GM15510 (cell line): Measurements from ENCODE around the gene AGPAT3.

Source experiments
- POLR2A ChIP-seq: IDR thresholded peaks from 3 replicates; pipeline ENCODE4 v1.6.1; 2011; ENCODE audit warnings: borderline replicate concordance; ENCODE audit not compliant: insufficient read length; ENCODE audit errors: extremely low read depth

The AGPAT3 gene

DNA sequence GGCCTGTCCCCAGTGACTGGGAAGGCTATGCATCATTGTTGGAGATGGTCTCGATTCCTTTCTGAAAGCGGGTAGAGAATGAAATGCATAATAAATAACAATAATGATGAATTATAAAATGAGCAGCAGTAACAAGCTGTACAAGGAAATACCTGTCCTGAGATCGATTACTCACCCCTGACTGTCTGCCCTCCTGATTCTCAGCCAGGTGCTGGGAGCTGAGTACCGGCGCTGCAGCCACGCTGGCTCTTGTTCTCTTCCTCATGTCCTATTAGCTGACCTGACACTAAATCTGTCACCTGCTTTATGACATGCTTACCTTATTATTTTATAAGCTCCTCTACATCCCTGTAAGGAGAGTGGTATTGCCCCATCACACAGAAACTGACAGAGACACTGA lies 3.4 kb downstream of the AGPAT3 start:
- no peak for TF ChIP-seq POLR2A

DNA sequence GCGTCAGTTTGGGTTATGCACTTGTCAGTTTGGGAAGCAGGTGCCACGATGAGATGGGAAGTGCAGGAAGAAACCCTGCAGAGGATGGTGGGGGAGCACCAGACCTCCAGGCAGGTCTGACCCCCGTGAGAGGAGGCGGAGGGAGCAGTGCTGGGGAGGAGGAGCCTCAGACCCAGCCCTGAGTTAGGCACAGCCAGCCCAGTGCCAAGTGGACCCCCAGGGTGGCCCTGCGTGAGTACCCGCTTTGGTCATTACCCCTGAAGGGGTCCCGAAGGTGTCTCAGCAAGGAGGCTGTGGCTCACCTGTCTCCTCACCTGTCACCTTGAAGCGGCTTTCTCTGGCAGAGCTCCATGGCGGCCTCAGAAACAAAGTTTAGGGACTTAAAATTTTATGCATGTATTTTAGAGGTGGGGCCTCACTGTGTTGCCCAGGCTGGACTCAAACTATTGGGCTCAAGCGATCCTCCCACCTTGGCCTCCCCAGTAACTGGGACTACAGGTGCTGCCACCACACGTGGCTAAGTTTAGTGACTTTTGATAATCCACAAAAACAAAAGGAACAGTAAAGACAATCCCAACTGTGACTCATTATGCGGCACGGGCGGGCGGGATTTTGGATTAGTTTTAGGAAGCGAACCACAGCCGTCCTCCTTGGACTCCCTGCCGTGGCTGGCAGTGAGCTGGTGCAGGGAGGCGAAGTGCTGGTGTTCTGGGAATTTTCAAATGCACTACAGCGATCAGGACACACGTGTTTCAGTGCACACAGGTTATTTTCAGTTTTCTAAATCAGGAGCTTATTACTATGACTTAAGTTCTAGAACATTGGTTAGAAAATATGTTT lies 4.7 kb downstream of the AGPAT3 start:
- TF ChIP-seq POLR2A: no peak

DNA sequence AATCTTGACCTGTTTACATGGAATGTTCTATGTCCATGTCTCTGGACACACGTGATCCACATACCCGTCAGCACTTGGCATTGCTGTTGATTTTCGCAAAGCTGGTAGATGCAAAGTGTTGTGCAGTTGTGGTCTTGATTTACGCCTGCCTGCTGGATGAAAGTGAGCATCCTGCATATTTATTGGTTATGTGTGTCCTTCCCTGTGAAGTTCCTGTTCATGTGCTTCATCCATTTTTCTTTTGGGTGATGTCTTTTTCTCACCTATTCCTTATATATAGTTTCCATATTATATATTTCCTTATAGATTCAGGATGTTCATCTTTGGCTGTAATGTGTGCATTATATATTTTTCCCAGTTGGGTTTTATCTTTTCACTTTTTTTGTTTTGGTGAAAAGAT lies 6.5 kb downstream of the AGPAT3 start:
- no peak for TF ChIP-seq POLR2A

DNA sequence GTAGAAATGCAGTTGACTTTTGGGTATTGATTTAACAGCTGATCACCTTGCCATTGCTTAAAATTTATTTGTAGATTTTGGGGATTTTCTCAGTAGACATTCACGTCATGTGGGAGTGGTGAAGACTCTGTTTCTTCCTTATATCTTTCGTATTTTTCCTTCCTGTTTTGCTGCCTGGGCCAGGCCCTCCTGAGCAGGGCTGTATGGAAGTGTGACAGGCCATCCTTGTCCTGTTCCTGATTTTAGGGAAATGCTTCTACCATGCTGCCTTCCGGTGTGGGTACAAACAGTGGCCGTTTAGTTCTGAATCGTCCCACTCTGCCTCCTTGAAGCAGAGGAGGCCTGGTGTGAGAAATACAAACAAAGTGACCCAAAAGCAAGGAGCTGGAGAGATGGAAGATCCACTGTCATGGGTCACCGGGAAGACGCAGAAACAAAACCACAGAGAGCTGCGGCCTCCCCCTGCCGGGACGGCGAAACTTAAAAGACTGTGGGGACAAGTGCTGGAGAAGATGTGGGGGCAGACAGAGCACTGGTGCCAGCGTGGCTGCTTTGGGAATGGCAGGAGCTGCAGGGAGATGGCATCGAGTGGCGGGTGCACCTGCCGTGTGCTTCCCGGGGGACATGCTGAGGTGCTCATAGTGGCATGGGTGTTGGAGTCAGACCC lies 7.6 kb downstream of the AGPAT3 start:
- TF ChIP-seq POLR2A: no peak

DNA sequence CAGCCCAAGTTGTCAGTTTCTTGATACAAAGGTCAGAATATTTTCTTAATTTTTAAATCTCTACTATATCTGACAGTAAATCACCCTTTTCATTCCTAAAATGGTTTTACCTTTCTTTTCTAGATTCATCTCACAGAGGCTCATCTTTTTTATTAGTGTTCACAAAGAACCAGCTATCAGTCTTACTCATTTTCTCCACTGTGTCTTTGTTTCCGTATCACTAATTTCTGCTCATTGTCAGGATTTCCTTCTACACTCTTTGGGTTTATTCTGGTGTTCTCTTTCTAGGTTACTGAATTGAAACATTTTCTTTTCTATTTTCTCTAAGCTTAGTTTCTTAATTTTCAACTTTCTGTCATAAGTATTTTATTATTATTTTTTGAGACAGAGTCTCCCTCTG lies 8.7 kb downstream of the AGPAT3 start:
- no peak for TF ChIP-seq POLR2A

DNA sequence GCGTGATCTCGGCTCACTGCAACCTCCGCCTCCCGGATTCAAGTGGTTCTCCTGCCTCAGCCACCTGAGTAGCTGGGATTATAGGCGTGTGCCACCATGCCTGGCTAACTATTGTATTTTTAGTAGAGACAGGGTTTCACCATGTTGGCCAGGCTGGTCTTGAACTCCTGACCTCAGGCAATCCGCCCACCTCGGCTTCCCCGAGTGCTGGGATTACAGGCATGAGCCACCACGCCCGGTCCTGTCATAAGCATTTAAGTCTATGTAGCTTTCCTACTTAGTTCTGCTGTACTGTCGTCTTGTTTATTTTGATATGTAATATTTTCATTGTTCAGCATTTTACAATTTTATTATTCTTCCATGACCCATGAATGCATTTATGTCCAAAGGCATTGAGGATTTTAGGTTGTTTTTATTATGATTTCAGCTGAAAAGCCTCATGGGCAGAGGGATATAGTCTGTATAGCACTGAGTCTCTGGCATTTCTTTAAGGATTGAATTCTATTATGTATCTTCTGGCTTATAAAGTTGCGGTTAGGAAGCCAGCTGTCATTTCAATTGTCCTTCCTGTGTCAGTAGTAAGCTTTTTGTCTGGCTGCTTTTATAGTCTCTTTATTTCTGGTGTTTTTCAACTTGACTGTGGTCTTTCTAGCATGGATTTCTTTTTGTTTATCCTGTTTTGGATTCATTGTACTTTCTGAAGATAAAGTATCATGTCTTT lies 9.2 kb downstream of the AGPAT3 start:
- TF ChIP-seq POLR2A: no peak

DNA sequence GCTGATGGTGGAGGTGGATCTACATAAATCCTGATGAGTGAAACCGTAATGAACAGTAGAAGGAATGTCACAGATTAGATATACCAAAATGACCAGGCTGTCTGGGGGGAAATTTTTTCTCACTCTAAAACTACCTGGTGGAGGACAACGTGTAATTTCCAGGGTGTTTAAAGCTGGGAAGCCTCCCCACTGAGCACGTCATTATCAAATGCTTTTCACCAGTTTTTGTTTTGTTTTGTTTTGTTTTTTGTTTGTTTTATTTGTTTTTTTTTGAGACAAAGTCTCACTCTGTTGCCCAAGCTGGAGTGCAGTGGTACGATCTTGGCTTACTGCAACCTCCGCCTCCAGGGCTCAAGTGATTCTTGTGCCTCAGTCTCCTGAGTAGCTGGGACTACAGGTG lies 11.6 kb downstream of the AGPAT3 start:
- TF ChIP-seq POLR2A: no peak

DNA sequence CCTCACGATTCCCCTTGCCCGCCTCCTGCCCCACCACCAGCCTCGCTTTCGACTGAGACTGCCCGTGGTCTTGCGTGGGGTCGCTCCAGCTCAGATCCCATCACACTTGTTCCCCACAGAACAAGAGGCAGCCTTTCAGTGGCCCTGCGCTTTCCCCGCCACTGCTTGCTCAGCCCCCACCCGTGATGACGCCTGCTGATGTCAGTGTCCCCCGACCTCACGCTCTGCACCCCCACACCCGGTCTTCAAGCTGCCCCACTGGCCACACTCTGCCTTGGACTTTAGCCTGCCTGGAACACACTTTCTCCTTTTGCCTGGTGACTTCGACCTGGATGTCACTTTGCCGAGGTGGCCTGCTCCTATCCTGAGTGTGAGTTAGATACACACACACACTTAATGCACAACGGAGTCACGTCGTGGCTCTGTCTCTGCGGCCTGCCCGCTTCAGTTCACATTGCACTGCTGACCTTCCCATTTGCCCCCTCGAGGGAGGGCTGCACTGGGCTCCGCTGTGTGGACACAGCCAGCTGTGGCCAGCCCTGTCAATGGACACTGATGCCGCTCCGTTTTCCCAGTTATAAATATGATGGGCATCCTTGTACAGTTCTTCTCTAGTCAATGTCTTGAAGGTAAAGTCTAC lies 13.0 kb downstream of the AGPAT3 start:
- no peak for TF ChIP-seq POLR2A

DNA sequence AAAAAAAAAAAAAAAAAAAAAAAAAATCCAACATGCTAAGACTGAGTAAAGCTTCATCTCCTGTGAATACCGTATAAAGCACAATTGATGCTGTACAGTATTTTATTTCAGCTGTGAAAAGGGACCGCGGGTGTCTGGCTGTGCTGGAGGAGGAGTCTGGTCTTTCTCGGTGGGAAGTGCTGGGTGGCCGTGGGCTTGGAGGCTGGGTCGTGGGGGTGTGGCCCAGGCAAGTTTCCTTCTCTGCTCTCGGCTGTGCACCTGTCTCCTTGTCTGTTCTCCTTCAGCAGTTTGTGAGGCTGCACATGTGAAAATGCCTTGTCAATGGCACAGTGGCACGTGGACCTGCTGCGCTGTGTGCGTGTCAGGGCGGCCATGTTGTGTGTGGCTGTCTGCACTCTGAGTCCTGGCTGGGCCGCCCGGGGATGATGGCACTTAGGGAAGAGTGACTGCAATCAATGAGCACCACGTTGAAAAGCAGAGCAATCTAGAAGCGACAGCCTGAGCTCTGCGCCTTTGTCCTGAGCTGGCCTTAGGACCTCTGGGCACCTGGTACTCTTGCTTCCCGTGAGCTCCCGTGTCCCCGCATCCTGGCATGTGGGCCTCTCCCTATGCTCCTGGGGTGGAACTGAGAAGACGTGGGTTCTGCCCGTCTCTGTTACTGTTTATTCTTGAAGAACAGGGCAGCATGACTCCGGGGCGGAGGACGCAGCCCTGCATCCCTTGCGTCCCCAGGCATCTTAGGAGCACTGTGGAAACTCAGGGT lies 14.5 kb downstream of the AGPAT3 start:
- no peak for TF ChIP-seq POLR2A

DNA sequence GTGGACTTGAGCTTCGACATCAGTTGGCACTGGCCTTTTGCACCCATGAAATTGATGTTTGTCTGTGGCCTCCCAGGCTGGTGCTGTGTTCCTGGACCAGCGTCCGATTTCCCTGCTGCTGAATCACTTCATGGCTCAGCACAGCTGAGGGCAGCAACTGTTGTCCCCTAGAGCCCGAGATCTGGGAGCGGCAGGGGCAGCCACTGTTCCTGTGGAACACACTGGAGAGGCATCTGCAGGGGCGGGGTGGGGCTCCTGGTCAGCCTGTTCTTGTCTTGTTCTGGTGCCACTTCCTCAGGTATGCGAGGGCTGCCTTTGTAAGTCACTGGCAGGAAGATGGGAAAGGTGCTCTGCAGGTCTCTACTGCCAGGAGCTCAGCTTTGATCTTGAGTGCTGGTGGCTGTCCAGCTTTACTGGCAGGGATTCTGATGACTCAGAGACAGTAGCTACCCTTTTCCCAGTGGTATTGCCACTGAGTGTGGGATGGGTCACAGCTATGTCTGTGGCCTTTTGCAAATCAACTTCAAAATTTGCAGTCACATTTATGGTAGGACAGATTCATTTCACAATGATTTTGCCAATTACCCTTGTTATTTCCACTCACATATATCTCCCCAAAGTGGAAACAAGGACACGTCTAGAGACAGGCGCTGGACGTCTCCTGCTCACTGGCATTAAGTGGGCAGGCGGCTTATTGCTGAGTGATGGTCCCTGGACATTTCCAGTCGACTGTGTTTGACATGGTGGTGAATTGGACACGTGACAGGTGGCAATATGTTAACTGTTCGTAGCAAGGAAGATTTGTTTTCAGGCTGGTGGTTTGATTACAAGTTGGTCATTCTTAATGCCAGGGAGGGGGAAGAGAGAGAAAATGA lies 15.3 kb downstream of the AGPAT3 start:
- TF ChIP-seq POLR2A: no peak

DNA sequence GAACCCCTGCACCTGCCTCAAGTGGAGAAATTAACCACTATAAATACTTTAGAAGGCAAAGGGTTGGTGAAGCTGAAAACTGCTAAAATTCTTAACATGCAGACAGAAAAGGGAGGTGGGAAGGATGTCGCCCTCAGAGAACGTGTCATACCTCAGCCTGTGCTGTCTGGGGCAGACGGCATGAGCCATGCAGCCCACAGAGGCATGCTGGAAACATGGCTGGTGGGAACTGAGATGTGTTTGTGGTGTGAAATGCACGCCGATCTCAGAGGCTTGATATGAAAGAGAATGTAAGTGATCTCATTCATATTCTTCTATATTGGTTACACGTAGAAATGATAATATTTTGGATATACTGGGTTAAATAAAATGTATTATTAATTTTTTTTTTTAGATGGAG lies 16.3 kb downstream of the AGPAT3 start:
- TF ChIP-seq POLR2A: no peak

DNA sequence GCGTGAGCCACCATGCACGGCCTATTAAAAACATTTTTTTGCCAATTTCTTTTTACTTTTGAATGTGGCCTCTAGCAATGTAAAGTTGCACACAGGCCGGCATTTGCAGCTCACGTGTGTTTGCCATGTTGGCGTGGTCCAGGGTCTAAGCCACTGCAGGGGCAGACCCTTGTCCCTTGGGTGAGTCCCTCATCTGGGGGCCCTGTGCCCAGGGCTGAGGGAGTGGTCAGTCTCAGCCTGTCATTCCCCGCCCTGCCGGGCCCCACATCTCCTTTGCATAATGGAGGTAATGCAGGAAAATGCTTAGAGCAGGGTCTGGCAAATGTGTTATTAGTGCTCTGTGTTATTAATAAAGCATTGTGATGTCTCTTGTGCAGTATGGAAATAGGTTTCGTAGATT lies 16.9 kb downstream of the AGPAT3 start:
- no peak for TF ChIP-seq POLR2A

DNA sequence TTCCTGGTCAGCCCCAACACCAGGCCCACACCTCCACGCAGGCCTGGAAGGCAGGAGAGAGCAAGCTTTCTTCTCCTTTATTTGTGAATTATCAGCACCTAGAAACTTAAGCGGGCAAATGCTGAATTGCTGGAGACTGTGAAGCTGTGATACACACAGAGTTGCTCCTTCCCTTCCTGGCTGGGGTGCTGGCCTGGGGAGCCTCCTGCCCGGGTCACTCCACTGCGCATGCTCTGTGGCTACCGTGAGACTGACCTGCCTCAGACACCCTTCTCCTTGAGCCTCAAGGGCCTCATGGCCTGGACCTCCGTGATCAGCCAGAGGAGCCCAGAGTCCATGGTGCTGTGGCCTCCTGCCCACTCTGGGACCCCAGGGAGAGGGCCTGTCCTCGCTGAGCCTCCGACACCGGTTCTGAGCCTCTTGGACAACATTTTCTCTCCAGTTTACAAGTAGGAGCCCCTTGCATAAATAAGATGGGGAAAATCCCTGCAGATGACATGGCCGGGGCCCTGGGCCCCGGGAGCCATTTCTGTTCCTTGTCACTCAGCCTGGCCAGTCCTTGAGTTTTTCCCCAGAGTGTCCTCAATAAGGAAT lies 18.0 kb downstream of the AGPAT3 start:
- no peak for TF ChIP-seq POLR2A
